ENCODE results near the gene IGFL4. TPM values are rescaled to one million over a fixed set of nuclear protein-coding genes. Genes with fewer than 3 reads are reported as not detected.

IGFL4 gene
- total and polyA plus RNA-seq, 9 of the 15 experiments (the other 6 are each of a cell fraction or from before 2014, with no cell fraction given): not detected

DNA sequence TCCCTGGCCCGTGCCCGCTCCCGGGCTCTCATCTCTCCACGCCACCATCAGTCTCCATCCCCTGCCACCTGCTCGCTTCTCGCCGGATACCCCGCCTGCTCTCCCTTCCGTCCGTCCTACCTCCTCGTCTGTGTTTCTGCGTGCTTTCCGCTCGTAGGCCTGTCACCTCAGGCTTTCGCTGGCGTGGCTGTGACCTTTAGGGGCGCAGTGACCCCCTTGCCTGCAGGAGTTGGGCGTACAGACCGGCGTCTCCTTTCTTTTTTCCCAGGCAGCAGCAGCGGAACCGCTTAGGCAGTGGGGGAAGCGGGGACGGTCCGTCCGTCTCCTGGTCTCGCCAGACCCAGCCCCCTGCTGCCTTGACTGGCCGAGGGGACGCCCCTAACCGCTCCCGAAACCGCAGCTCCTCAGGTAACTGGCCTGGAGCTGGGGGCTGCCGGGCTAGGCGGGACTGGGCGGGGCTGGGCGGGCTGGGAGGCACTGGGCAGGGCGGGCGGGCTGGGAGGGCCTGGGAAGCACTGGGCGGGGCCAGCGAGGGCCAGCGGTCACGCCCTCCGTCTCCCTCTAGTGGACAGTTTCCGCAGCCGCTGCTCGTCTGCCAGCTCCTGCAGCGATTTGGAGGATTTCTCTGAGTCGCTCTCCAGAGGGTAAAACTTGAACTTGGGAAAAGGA lies 24.2 kb downstream of the IGFL4 start (continued):
- TF ChIP-seq, protein P1, sequence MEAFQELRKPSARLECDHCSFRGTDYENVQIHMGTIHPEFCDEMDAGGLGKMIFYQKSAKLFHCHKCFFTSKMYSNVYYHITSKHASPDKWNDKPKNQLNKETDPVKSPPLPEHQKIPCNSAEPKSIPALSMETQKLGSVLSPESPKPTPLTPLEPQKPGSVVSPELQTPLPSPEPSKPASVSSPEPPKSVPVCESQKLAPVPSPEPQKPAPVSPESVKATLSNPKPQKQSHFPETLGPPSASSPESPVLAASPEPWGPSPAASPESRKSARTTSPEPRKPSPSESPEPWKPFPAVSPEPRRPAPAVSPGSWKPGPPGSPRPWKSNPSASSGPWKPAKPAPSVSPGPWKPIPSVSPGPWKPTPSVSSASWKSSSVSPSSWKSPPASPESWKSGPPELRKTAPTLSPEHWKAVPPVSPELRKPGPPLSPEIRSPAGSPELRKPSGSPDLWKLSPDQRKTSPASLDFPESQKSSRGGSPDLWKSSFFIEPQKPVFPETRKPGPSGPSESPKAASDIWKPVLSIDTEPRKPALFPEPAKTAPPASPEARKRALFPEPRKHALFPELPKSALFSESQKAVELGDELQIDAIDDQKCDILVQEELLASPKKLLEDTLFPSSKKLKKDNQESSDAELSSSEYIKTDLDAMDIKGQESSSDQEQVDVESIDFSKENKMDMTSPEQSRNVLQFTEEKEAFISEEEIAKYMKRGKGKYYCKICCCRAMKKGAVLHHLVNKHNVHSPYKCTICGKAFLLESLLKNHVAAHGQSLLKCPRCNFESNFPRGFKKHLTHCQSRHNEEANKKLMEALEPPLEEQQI (IDR thresholded peaks at IDR 0.05): no peak
- TF ChIP-seq NR2C1 (IDR thresholded peaks at IDR 0.05) (no peak), NR2C1 (tag; IDR thresholded peaks at IDR 0.05) (no peak), SMARCB1 (IDR thresholded peaks at IDR 0.05; ENCODE audit: insufficient read length, low read depth) (no peak), CBX3 (IDR thresholded peaks at IDR 0.05; ENCODE audit: borderline replicate concordance in 1 of 2, low read length in 2 of 2) (no peak), SLC30A9 (CRISPR knock-in tag; IDR thresholded peaks at IDR 0.05) (no peak), FIP1L1 (IDR thresholded peaks at IDR 0.05; ENCODE audit: low read depth, low read length, poor library complexity, severe bottlenecking) (no peak), RFX5 (IDR thresholded peaks at IDR 0.05; ENCODE audit: low read depth, low read length) (no peak), ESRRB (CRISPR knock-in tag; IDR thresholded peaks at IDR 0.05; ENCODE audit: borderline replicate concordance) (no peak), ZBTB7A (IDR thresholded peaks at IDR 0.05; ENCODE audit: borderline replicate concordance, control insufficient read depth, low read depth, low read length) (peak; percentile 72), RFX7 (CRISPR knock-in tag; IDR thresholded peaks at IDR 0.05) (no peak), ZNF165 (CRISPR knock-in tag; IDR thresholded peaks at IDR 0.05; ENCODE audit: borderline replicate concordance) (no peak), TEAD1 (CRISPR knock-in tag; IDR thresholded peaks at IDR 0.05) (no peak), POLR3A (IDR thresholded peaks at IDR 0.05; ENCODE audit: borderline replicate concordance, extremely low read depth, insufficient read depth, insufficient read length) (no peak), DNMT1 (IDR thresholded peaks at IDR 0.05) (no peak), TCF3 (CRISPR knock-in tag; IDR thresholded peaks at IDR 0.05) (no peak), ZNF354B (CRISPR knock-in tag; IDR thresholded peaks at IDR 0.05) (no peak), HDGF (IDR thresholded peaks at IDR 0.05) (no peak)
- TF ChIP-seq, protein P2, sequence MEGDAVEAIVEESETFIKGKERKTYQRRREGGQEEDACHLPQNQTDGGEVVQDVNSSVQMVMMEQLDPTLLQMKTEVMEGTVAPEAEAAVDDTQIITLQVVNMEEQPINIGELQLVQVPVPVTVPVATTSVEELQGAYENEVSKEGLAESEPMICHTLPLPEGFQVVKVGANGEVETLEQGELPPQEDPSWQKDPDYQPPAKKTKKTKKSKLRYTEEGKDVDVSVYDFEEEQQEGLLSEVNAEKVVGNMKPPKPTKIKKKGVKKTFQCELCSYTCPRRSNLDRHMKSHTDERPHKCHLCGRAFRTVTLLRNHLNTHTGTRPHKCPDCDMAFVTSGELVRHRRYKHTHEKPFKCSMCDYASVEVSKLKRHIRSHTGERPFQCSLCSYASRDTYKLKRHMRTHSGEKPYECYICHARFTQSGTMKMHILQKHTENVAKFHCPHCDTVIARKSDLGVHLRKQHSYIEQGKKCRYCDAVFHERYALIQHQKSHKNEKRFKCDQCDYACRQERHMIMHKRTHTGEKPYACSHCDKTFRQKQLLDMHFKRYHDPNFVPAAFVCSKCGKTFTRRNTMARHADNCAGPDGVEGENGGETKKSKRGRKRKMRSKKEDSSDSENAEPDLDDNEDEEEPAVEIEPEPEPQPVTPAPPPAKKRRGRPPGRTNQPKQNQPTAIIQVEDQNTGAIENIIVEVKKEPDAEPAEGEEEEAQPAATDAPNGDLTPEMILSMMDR (IDR thresholded peaks at IDR 0.05 in 2 of 3, conservative IDR thresholded peaks at IDR 0.05 in 1 of 3; ENCODE audit: insufficient read depth in 2 of 3, low read depth in 1 of 3, low read length in 3 of 3): peak; percentile 74 to 80 (median 77)
- TF ChIP-seq, protein P3, sequence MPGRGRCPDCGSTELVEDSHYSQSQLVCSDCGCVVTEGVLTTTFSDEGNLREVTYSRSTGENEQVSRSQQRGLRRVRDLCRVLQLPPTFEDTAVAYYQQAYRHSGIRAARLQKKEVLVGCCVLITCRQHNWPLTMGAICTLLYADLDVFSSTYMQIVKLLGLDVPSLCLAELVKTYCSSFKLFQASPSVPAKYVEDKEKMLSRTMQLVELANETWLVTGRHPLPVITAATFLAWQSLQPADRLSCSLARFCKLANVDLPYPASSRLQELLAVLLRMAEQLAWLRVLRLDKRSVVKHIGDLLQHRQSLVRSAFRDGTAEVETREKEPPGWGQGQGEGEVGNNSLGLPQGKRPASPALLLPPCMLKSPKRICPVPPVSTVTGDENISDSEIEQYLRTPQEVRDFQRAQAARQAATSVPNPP (IDR thresholded peaks at IDR 0.05; ENCODE audit: borderline replicate concordance, insufficient read depth, insufficient read length): no peak
- TF ChIP-seq, protein P4, sequence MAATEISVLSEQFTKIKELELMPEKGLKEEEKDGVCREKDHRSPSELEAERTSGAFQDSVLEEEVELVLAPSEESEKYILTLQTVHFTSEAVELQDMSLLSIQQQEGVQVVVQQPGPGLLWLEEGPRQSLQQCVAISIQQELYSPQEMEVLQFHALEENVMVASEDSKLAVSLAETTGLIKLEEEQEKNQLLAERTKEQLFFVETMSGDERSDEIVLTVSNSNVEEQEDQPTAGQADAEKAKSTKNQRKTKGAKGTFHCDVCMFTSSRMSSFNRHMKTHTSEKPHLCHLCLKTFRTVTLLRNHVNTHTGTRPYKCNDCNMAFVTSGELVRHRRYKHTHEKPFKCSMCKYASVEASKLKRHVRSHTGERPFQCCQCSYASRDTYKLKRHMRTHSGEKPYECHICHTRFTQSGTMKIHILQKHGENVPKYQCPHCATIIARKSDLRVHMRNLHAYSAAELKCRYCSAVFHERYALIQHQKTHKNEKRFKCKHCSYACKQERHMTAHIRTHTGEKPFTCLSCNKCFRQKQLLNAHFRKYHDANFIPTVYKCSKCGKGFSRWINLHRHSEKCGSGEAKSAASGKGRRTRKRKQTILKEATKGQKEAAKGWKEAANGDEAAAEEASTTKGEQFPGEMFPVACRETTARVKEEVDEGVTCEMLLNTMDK (IDR thresholded peaks at IDR 0.05; ENCODE audit: borderline replicate concordance, insufficient read depth, low read depth, low read length, poor library complexity, severe bottlenecking): peak; percentile 33
